Body of pancreas (tissue), 4 donors: ENCODE measurements around the gene VWC2L.

Source experiments
- CTCF ChIP-seq, 7 experiments: fragments of 450-650 bp in 4 of 7; fragments of 200-600 bp in 3 of 7; sonication (generic) in 3 of 7; IDR thresholded peaks; one replicate each; pipeline ENCODE4 v1.5.1; 2016 to 2019; ENCODE audit warnings: antibody characterized with exemption in 7 of 7
- POLR2A ChIP-seq, 3 donors: fragments of 450-650 bp; IDR thresholded peaks; one replicate each; pipeline ENCODE4 v1.6.1; 2016; ENCODE audit warnings: antibody characterized with exemption in 3 of 3, mild to moderate bottlenecking in 2 of 3

GRCh38 chr2:214507032-214507431 is 96.2 kb downstream of the VWC2L start:
- TF ChIP-seq CTCF (IDR thresholded peaks at IDR 0.05) = no peak
- TF ChIP-seq POLR2A (IDR thresholded peaks at IDR 0.05) = no peak
